HUES48 (cell line): ENCODE results near the gene ANKRD28.
A peak's percentile ranks its signal among the peaks of the same experiment; 100 is the strongest.

Experiments
- H3K27ac ChIP-seq: one replicate; pipeline ENCODE4 v1.7.0; 2013; ENCODE audit warnings: low read depth, low read length, inconsistent platforms
- H3K27me3 ChIP-seq: 2 replicates; pipeline ENCODE4 v1.6.1; 2013; ENCODE audit warnings: mild to moderate bottlenecking, low read length; ENCODE audit not compliant: control insufficient read depth, insufficient read depth
- H3K36me3 ChIP-seq: 2 replicates; pipeline ENCODE4 v1.6.1; 2013; ENCODE audit warnings: low read length; ENCODE audit not compliant: control insufficient read depth, insufficient read depth
- H3K4me1 ChIP-seq: 2 replicates; pipeline ENCODE4 v1.6.1; 2013; ENCODE audit warnings: mild to moderate bottlenecking, low read length; ENCODE audit not compliant: control insufficient read depth, insufficient read depth
- H3K4me3 ChIP-seq: 2 replicates; pipeline ENCODE4 v1.5.1; 2013; ENCODE audit warnings: mild to moderate bottlenecking, low read depth, low read length
- H3K9ac ChIP-seq: 2 replicates; pipeline ENCODE4 v1.6.1; 2013; ENCODE audit warnings: mild to moderate bottlenecking, low read depth, low read length, moderate library complexity
- H3K9me3 ChIP-seq: 2 replicates; pipeline ENCODE4 v1.6.1; 2013; ENCODE audit warnings: low read length; ENCODE audit not compliant: control insufficient read depth, insufficient read depth

The ANKRD28 gene

GRCh38 chr3:15803921-15804320 is 6.1 kb upstream of the ANKRD28 start:
- Histone ChIP-seq H3K4me1 (peaks cover 12% of the 10 kb centered on the region), H3K36me3 (no peaks in the 10 kb centered on the region), H3K27ac (no peak overlapping the region), H3K9ac (no peak overlapping the region), H3K4me3 (no peak overlapping the region), H3K27me3 (no peaks in the 10 kb centered on the region), H3K9me3 (no peaks in the 10 kb centered on the region)

GRCh38 chr3:15801298-15801697 is 3.5 kb upstream of the ANKRD28 start:
- Histone ChIP-seq H3K27me3 (no peaks in the 10 kb centered on the region), H3K9ac (no peak overlapping the region), H3K9me3 (no peaks in the 10 kb centered on the region), H3K27ac (no peak overlapping the region), H3K36me3 (no peaks in the 10 kb centered on the region), H3K4me1 (peaks cover 37% of the 10 kb centered on the region), H3K4me3 (no peak overlapping the region)

GRCh38 chr3:15800780-15801179 is 3.0 kb upstream of the ANKRD28 start:
- H3K27ac ChIP-seq, result no peak overlapping the region
- no peaks in the 10 kb centered on the region for H3K27me3 ChIP-seq
- no peaks in the 10 kb centered on the region for H3K9me3 ChIP-seq
- no peak overlapping the region for H3K9ac ChIP-seq
- H3K4me1 ChIP-seq, result peaks cover 42% of the 10 kb centered on the region
- H3K36me3 ChIP-seq, result no peaks in the 10 kb centered on the region
- H3K4me3 ChIP-seq, result no peak overlapping the region

- H3K27ac ChIP-seq, result no peak overlapping the region
- H3K4me3 ChIP-seq, result no peak overlapping the region
- peaks cover 39% of the 10 kb centered on the region for H3K4me1 ChIP-seq
- H3K27me3 ChIP-seq, result no peaks in the 10 kb centered on the region
- no peak overlapping the region for H3K9ac ChIP-seq
- H3K36me3 ChIP-seq, result no peaks in the 10 kb centered on the region
- no peaks in the 10 kb centered on the region for H3K9me3 ChIP-seq
Observed at GRCh38 chr3:15800327-15800726, 2.5 kb upstream of the ANKRD28 start.

GRCh38 chr3:15798533-15799245 is 910 bp upstream of the ANKRD28 start:
- Histone ChIP-seq H3K4me1 (peaks cover 32% of the 10 kb centered on the region), H3K9ac (no peak overlapping the region), H3K27ac (peak overlapping the region; percentile 94), H3K4me3 (no peak overlapping the region), H3K36me3 (peaks cover 8% of the 10 kb centered on the region; the same call in 1 of the 2 replicates), H3K27me3 (no peaks in the 10 kb centered on the region), H3K9me3 (no peaks in the 10 kb centered on the region)

GRCh38 chr3:15796771-15797641 is 773 bp downstream of the ANKRD28 start:
- Histone ChIP-seq H3K4me1 (peaks cover 32% of the 10 kb centered on the region), H3K27ac (peak overlapping the region; percentile 94)

GRCh38 chr3:15796331-15796730 is 1.4 kb downstream of the ANKRD28 start:
- Histone ChIP-seq H3K9me3 (no peaks in the 10 kb centered on the region), H3K27me3 (no peaks in the 10 kb centered on the region), H3K9ac (peak overlapping the region; percentile 60; the same call in 1 of the 2 replicates), H3K4me1 (peaks cover 32% of the 10 kb centered on the region), H3K36me3 (peaks cover 10% of the 10 kb centered on the region; the same call in 1 of the 2 replicates), H3K4me3 (peak overlapping the region; percentile 42; the same call in 1 of the 2 replicates), H3K27ac (peak overlapping the region; percentile 94)

More at GRCh38 chr3:15796771-15797641, 773 bp downstream of the ANKRD28 start:
- Histone ChIP-seq H3K9me3 (no peaks in the 10 kb centered on the region), H3K4me3 (peak overlapping the region; percentile 42), H3K27me3 (no peaks in the 10 kb centered on the region), H3K36me3 (peaks cover 10% of the 10 kb centered on the region; the same call in 1 of the 2 replicates), H3K9ac (peak overlapping the region; percentile 60; the same call in 1 of the 2 replicates)

GRCh38 chr3:15795651-15796308 is 2.0 kb downstream of the ANKRD28 start:
- Histone ChIP-seq H3K4me3 (peak overlapping the region; percentile 42; the same call in 1 of the 2 replicates), H3K9ac (peak overlapping the region; percentile 60; the same call in 1 of the 2 replicates), H3K27ac (no peak overlapping the region), H3K27me3 (no peaks in the 10 kb centered on the region), H3K4me1 (peaks cover 32% of the 10 kb centered on the region), H3K9me3 (no peaks in the 10 kb centered on the region), H3K36me3 (peaks cover 10% of the 10 kb centered on the region; the same call in 1 of the 2 replicates)

- peaks cover 10% of the 10 kb centered on the region; the same call in 1 of the 2 replicates for H3K36me3 ChIP-seq
- no peaks in the 10 kb centered on the region for H3K27me3 ChIP-seq
- peak overlapping the region; percentile 2; the same call in 1 of the 2 replicates for H3K4me3 ChIP-seq
- peak overlapping the region; percentile 60; the same call in 1 of the 2 replicates for H3K9ac ChIP-seq
- peaks cover 32% of the 10 kb centered on the region for H3K4me1 ChIP-seq
- H3K9me3 ChIP-seq, result no peaks in the 10 kb centered on the region
- H3K27ac ChIP-seq, result no peak overlapping the region
Observed at GRCh38 chr3:15794842-15795650, 2.7 kb downstream of the ANKRD28 start.

- H3K36me3 ChIP-seq, result peaks cover 10% of the 10 kb centered on the region; the same call in 1 of the 2 replicates
- no peaks in the 10 kb centered on the region for H3K27me3 ChIP-seq
- H3K9ac ChIP-seq, result peak overlapping the region; percentile 32; the same call in 1 of the 2 replicates
- H3K4me3 ChIP-seq, result no peak overlapping the region
- no peaks in the 10 kb centered on the region for H3K9me3 ChIP-seq
- no peak overlapping the region for H3K27ac ChIP-seq
- peaks cover 32% of the 10 kb centered on the region for H3K4me1 ChIP-seq
Observed at GRCh38 chr3:15794303-15794771, 3.4 kb downstream of the ANKRD28 start.
